Skeletal muscle tissue (tissue), 4 donors: Measurements from ENCODE around the gene TDRD7. TPM values are rescaled to one million over a fixed set of nuclear protein-coding genes. Genes with fewer than 3 reads are reported as not detected.

Source experiments
- H3K27ac ChIP-seq: one replicate; pipeline ENCODE4 v1.7.0; 2013; ENCODE audit warnings: mild to moderate bottlenecking, low read depth, low read length, inconsistent platforms
- H3K27me3 ChIP-seq, 3 donors: one replicate each; pipeline ENCODE4 v1.7.0; 2013; ENCODE audit warnings: low read length in 3 of 3; ENCODE audit not compliant: control insufficient read depth in 3 of 3, insufficient read depth in 3 of 3
- H3K36me3 ChIP-seq, 3 donors: one replicate each; pipeline ENCODE4 v1.7.0; 2013; ENCODE audit warnings: low read length in 3 of 3; ENCODE audit not compliant: control insufficient read depth in 3 of 3, insufficient read depth in 3 of 3
- H3K4me1 ChIP-seq, 3 donors: one replicate each; pipeline ENCODE4 v1.7.0; 2013; ENCODE audit warnings: low read length in 3 of 3, mild to moderate bottlenecking in 3 of 3; ENCODE audit not compliant: control insufficient read depth in 3 of 3, insufficient read depth in 3 of 3
- H3K4me3 ChIP-seq, 3 donors: one replicate each; pipeline ENCODE4 v1.7.0; 2013; ENCODE audit warnings: low read length in 3 of 3
- H3K9ac ChIP-seq, 3 donors: one replicate each; pipeline ENCODE4 v1.7.0; 2013; ENCODE audit warnings: low read length in 3 of 3, mild to moderate bottlenecking in 3 of 3, moderate library complexity in 2 of 3, low read depth in 1 of 3
- H3K9me3 ChIP-seq, 3 donors: one replicate each; pipeline ENCODE4 v1.7.0; 2013; ENCODE audit warnings: low read length in 3 of 3; ENCODE audit not compliant: control insufficient read depth in 3 of 3
- total RNA-seq: library from RNA; depleted of rRNA; stranded (reverse); fragments of >200 nt; gene quantifications from one replicate; pipeline ENCODE4 v1.2.3, GENCODE V29; 2014
- donor health status: Osteomylitis.

The TDRD7 gene
- total RNA-seq, 1 donor from 2014 or later: 5.2 TPM

- Histone ChIP-seq H3K27ac (peak within 1 kb of the TSS; percentile 95), H3K4me1 (peaks cover 34 to 46% (median 41%) of the 10 kb centered on the region in 3 donors), H3K36me3 (peaks cover 0 to 2% (median under 1%) of the 10 kb centered on the region in 3 donors), H3K27me3 (no peaks in the 10 kb centered on the region), H3K4me3 (peak within 1 kb of the TSS; percentile 82 to 92 (median 87)), H3K9ac (peak within 1 kb of the TSS; percentile 89 to 98 (median 92)), H3K9me3 (no peaks in the 10 kb centered on the region)
These were observed 89.5 kb downstream of the TDRD7 start, which contains the start of gene TMOD1 for GRCh38 chr9:97501177-97501971. TMOD1 (plus strand) TSS chr9:97501666; CDS start chr9:97524189, 22,523 bp downstream.

GRCh38 chr9:97501972-97502221 is 90.0 kb downstream of the TDRD7 start:
- Histone ChIP-seq H3K27me3 (no peaks in the 10 kb centered on the region), H3K4me1 (peaks cover 36 to 49% (median 44%) of the 10 kb centered on the region in 3 donors), H3K36me3 (peaks cover 0 to under 1% (median 0%) of the 10 kb centered on the region in 3 donors), H3K27ac (peak overlapping the region; percentile 95), H3K9ac (peak overlapping the region; percentile 89 to 98 (median 92)), H3K9me3 (no peaks in the 10 kb centered on the region), H3K4me3 (peak overlapping the region; percentile 82 to 92 (median 87))

- Histone ChIP-seq H3K4me3 (peak overlapping the region; percentile 82 to 92 (median 87)), H3K27me3 (no peaks in the 10 kb centered on the region), H3K9me3 (no peaks in the 10 kb centered on the region), H3K36me3 (no peaks in the 10 kb centered on the region), H3K27ac (peak overlapping the region; percentile 95), H3K9ac (peak overlapping the region; percentile 89 to 98 (median 92)), H3K4me1 (peaks cover 41 to 54% (median 49%) of the 10 kb centered on the region in 3 donors)
These were observed 90.5 kb downstream of the TDRD7 start for GRCh38 chr9:97502222-97502983.

GRCh38 chr9:97502984-97503861 is 91.3 kb downstream of the TDRD7 start:
- Histone ChIP-seq H3K9ac (peak overlapping the region; percentile 89 to 98 (median 92)), H3K36me3 (no peaks in the 10 kb centered on the region), H3K9me3 (no peaks in the 10 kb centered on the region), H3K4me3 (peak overlapping the region; percentile 82 to 92 (median 87)), H3K27me3 (no peaks in the 10 kb centered on the region), H3K4me1 (peaks cover 46 to 55% (median 54%) of the 10 kb centered on the region in 3 donors), H3K27ac (peak overlapping the region; percentile 95)

GRCh38 chr9:97503862-97504210 is 91.9 kb downstream of the TDRD7 start:
- Histone ChIP-seq H3K27me3 (no peaks in the 10 kb centered on the region), H3K4me3 (peak overlapping the region in 2 of 3 donors; percentile 27 to 41), H3K9me3 (no peaks in the 10 kb centered on the region), H3K27ac (peak overlapping the region; percentile 95), H3K9ac (peak overlapping the region in 1 of 3 donors; percentile 92), H3K4me1 (peaks cover 46 to 56% (median 55%) of the 10 kb centered on the region in 3 donors), H3K36me3 (no peaks in the 10 kb centered on the region)

GRCh38 chr9:97504381-97505216 is 92.7 kb downstream of the TDRD7 start:
- Histone ChIP-seq H3K4me1 (peaks cover 49 to 59% (median 55%) of the 10 kb centered on the region in 3 donors), H3K9me3 (no peaks in the 10 kb centered on the region), H3K27me3 (no peaks in the 10 kb centered on the region), H3K27ac (peak overlapping the region; percentile 95), H3K9ac (no peak overlapping the region), H3K4me3 (peak overlapping the region in 2 of 3 donors; percentile 24 to 34), H3K36me3 (no peaks in the 10 kb centered on the region)

GRCh38 chr9:97505845-97506244 is 93.9 kb downstream of the TDRD7 start:
- Histone ChIP-seq H3K9me3 (no peaks in the 10 kb centered on the region), H3K4me1 (peaks cover 49 to 66% (median 60%) of the 10 kb centered on the region in 3 donors)

GRCh38 chr9:97506306-97506705 is 94.4 kb downstream of the TDRD7 start:
- H3K27ac ChIP-seq: no peak overlapping the region
- H3K36me3 ChIP-seq: no peaks in the 10 kb centered on the region
- H3K9me3 ChIP-seq: no peaks in the 10 kb centered on the region
- H3K9ac ChIP-seq: no peak overlapping the region
- H3K4me3 ChIP-seq: no peak overlapping the region
- H3K27me3 ChIP-seq: no peaks in the 10 kb centered on the region
- peaks cover 49 to 68% (median 64%) of the 10 kb centered on the region in 3 donors for H3K4me1 ChIP-seq

More at GRCh38 chr9:97505845-97506244, 93.9 kb downstream of the TDRD7 start:
- no peaks in the 10 kb centered on the region for H3K36me3 ChIP-seq
- no peaks in the 10 kb centered on the region for H3K27me3 ChIP-seq
- no peak overlapping the region for H3K4me3 ChIP-seq
- H3K9ac ChIP-seq: no peak overlapping the region
- H3K27ac ChIP-seq: no peak overlapping the region

GRCh38 chr9:97506787-97507186 is 94.9 kb downstream of the TDRD7 start:
- no peaks in the 10 kb centered on the region for H3K9me3 ChIP-seq
- peaks cover 49 to 73% (median 66%) of the 10 kb centered on the region in 3 donors for H3K4me1 ChIP-seq
- no peaks in the 10 kb centered on the region for H3K36me3 ChIP-seq
- no peak overlapping the region for H3K4me3 ChIP-seq
- H3K27ac ChIP-seq: no peak overlapping the region
- no peaks in the 10 kb centered on the region for H3K27me3 ChIP-seq
- peak overlapping the region in 1 of 3 donors; percentile 48 for H3K9ac ChIP-seq
